ENCODE measurements around the gene GSTA5. TPM values are rescaled to one million over a fixed set of nuclear protein-coding genes. Genes with fewer than 3 reads are reported as not detected.
"Not testable (repeated sequence)": the region's sequence is repeated elsewhere in the genome, so short reads cannot be mapped to it uniquely, and the experiment has no call there.

GSTA5 gene
- total and polyA plus RNA-seq, 7 donors: not detected

DNA sequence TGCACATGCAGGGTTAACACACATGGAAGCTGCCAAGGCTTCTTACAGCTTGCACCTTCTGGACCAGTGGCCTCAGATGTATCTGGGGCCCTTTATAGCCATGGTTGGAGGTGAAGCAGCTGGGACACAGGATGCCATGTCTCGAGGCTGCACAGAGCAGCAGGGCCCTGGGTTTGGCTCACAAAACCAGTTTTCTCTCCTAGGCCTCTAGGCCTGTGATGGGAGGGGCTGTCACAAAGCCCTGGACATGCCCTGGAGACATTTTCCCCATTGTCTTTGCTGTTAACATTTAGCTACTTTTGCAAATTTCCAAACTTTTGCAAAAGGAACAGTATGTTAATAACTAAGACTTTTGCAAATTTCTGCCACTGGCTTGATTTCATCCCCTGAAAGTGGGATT is 18.8 kb downstream of the GSTA5 start:
- no peaks in the 10 kb centered on the region for H3K9me3 ChIP-seq
- WGBS, 2 donors: 82 to 85% methylated on average over 1 of the region's 1 CpG
- no peak for TF ChIP-seq EP300 (IDR thresholded peaks at IDR 0.05)
- TF ChIP-seq, protein P1, sequence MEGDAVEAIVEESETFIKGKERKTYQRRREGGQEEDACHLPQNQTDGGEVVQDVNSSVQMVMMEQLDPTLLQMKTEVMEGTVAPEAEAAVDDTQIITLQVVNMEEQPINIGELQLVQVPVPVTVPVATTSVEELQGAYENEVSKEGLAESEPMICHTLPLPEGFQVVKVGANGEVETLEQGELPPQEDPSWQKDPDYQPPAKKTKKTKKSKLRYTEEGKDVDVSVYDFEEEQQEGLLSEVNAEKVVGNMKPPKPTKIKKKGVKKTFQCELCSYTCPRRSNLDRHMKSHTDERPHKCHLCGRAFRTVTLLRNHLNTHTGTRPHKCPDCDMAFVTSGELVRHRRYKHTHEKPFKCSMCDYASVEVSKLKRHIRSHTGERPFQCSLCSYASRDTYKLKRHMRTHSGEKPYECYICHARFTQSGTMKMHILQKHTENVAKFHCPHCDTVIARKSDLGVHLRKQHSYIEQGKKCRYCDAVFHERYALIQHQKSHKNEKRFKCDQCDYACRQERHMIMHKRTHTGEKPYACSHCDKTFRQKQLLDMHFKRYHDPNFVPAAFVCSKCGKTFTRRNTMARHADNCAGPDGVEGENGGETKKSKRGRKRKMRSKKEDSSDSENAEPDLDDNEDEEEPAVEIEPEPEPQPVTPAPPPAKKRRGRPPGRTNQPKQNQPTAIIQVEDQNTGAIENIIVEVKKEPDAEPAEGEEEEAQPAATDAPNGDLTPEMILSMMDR (IDR thresholded peaks at IDR 0.05): no peak
- TF ChIP-seq POLR2AphosphoS5 (IDR thresholded peaks at IDR 0.05): no peak
- TF ChIP-seq POLR2A (IDR thresholded peaks at IDR 0.05): no peak
- H3K4me1 ChIP-seq: no peaks in the 10 kb centered on the region
- no peak for DNase-seq
- intact Hi-C loops (cut with DNase I): no loop called here
- H3K27ac ChIP-seq: no peak overlapping the region
- no peaks in the 10 kb centered on the region for H3K27me3 ChIP-seq
- no peak overlapping the region for H3K4me3 ChIP-seq
- no peaks in the 10 kb centered on the region for H3K36me3 ChIP-seq

DNA sequence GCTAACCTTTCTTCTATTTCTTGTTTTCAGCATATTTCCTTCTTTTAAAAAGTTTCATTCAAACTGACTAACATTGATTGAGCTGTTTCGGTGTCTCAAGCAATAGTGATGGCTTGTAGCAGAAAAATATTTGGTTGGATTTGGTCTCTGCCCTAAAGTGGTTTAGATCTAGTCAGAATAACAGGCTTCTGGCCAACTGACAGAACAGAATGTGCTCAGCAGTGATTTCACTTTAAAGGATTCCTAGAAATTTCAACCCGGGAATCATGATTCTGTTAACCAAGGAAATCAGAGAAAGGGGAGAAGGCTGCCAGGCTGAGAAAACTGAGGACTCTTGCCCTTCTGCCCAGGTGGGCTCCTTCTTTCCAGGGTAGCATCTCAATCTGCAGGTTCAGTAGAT is 20.4 kb downstream of the GSTA5 start:
- Histone ChIP-seq H3K9me3 (no peaks in the 10 kb centered on the region), H3K4me3 (no peak overlapping the region), H3K27ac (no peak overlapping the region), H3K4me1 (no peaks in the 10 kb centered on the region), H3K36me3 (no peaks in the 10 kb centered on the region), H3K27me3 (no peaks in the 10 kb centered on the region)
- no peak for TF ChIP-seq POLR2A (IDR thresholded peaks at IDR 0.05)
- no peak for TF ChIP-seq EP300 (IDR thresholded peaks at IDR 0.05)
- TF ChIP-seq POLR2AphosphoS5 (IDR thresholded peaks at IDR 0.05): no peak
- TF ChIP-seq, protein P1 (IDR thresholded peaks at IDR 0.05): no peak
- 86 to 88% methylated on average over 2 of the region's 2 CpGs for WGBS, 2 donors
- no peak for DNase-seq
- intact Hi-C loops (cut with DNase I): no loop called here

DNA sequence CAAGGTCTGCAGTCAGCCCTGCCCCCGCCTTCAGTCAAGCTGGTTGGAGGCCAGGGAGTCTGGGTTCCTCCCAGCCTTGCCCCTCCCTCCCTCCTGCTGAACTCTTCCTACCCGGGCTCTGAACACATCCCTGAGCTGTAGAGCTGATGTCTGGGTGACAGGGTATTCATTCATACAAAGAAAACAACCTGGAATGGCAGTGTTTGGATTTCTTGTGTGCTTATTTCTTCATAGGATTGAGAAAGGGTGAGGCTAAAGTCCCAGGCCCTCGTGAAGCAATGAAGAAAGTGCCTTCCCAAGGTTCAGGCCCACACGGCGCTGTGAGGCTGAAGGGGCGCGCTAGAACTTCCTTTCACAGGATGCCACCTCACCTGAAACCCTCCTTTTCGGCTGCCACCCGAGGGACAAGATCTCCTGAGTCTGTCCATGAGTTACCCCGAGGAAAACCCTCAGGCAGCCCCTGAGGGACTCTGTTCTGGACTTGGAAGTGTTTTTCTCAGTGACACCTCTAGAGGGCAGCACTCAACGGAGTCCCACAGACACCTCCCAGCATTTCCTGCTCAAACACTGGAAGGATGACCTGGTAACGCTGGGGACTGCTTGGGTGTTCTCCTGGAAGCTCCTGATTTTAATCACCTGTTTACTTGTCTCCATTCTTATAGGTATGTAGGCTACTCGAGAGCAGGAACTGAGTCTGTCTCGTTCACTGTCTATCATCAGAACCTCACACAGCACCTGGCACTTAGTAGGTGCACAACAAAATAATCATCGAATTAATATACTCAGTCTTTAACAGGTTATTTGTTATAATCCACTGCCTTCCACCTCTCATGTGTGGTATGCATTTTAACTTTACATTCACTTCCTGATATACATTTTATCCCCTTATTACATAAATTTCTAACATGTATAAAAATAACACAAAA is 25.2 kb downstream of the GSTA5 start:
- Histone ChIP-seq H3K4me3 (no peak overlapping the region), H3K27me3 (no peaks in the 10 kb centered on the region), H3K27ac (no peak overlapping the region), H3K36me3 (no peaks in the 10 kb centered on the region), H3K4me1 (no peaks in the 10 kb centered on the region), H3K9me3 (no peaks in the 10 kb centered on the region)
- TF ChIP-seq EP300 (IDR thresholded peaks at IDR 0.05): no peak
- TF ChIP-seq, protein P1 (IDR thresholded peaks at IDR 0.05): peak in 2 of 4 experiments; percentile 11 to 46
- intact Hi-C loops (cut with DNase I): no loop called here
- DNase-seq: peak; percentile 65
- WGBS, 2 donors: 33 to 42% methylated on average over 15 of the region's 15 CpGs

DNA sequence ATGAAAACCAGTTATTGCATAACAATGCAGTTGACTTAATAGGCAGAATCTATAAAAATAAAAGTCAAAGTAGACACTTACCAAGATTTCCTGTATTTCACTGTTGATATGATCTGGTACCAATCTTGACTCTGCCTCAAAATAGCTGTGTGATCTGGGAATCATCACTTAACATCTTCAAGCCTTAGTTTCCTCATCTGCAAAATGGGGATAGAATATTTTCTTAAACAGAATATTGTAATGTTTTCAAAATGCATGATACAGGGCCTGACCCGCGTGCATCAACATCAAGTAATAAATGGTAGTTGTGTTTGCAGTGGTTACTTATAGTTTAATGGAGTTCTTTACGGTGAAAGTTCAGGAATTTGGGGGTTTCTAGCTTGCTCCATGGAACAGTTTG is 26.1 kb downstream of the GSTA5 start:
- H3K4me1 ChIP-seq; H3K27me3 ChIP-seq; intact Hi-C loops (cut with DNase I); H3K9me3 ChIP-seq; H3K27ac ChIP-seq; H3K4me3 ChIP-seq; H3K36me3 ChIP-seq; DNase-seq: not testable (repeated sequence)
- WGBS, 2 donors: 62 to 94% methylated on average over 3 of the region's 3 CpGs

DNA sequence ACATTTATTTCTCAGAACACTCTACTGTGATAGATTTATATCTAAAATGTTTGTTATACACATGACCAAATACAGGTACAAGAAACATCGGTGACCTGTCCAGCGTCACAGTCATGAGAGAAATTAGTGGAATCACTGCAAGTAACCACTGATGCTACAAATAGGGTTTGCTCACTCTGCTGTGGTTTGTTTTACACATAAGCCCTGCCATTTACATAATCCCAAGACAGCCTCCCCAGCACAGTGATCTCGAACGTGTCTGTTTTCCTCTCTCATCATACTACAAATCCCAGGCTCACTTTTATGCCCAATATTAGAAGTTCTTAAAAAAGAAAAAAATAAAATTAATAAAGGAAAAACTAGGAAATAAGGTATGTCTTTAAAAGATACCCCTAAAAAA is 30.8 kb downstream of the GSTA5 start:
- WGBS, 2 donors: 86 to 92% methylated on average over 4 of the region's 4 CpGs
- H3K4me3 ChIP-seq; H3K4me1 ChIP-seq; H3K36me3 ChIP-seq; intact Hi-C loops (cut with DNase I); DNase-seq; H3K27ac ChIP-seq; H3K27me3 ChIP-seq; H3K9me3 ChIP-seq: not testable (repeated sequence)

DNA sequence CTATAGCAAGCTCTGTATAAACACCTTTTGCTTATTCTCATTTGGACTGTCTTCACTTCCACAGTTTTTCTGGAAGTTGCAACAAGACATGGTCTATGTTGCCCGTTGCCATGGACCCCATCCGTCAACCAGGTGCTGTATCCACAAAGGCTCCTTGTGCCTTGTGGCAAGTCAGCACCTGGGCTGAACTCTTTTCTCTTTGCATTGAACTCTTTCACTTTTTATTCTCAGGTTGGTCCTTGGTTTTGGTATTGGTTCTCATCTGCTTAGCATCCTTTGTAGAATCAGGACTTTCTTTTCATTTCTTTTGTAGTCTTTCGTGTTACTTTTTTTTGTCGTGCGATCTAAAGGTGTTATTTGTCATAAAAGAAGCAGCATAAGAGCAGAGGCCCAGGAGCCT is 32.0 kb downstream of the GSTA5 start:
- no peak overlapping the region for H3K4me3 ChIP-seq
- H3K4me1 ChIP-seq: no peaks in the 10 kb centered on the region
- no peaks in the 10 kb centered on the region for H3K36me3 ChIP-seq
- 95% methylated on average over 5 of the region's 5 CpGs for WGBS, 2 donors
- H3K9me3 ChIP-seq: no peaks in the 10 kb centered on the region
- no peaks in the 10 kb centered on the region for H3K27me3 ChIP-seq
- no peak overlapping the region for H3K27ac ChIP-seq
- intact Hi-C loops (cut with DNase I): no loop called here
- DNase-seq: no peak
- TF ChIP-seq POLR2A (IDR thresholded peaks at IDR 0.05) (no peak), EP300 (IDR thresholded peaks at IDR 0.05) (no peak), POLR2AphosphoS5 (IDR thresholded peaks at IDR 0.05) (no peak)
- TF ChIP-seq, protein P1 (IDR thresholded peaks at IDR 0.05): no peak

DNA sequence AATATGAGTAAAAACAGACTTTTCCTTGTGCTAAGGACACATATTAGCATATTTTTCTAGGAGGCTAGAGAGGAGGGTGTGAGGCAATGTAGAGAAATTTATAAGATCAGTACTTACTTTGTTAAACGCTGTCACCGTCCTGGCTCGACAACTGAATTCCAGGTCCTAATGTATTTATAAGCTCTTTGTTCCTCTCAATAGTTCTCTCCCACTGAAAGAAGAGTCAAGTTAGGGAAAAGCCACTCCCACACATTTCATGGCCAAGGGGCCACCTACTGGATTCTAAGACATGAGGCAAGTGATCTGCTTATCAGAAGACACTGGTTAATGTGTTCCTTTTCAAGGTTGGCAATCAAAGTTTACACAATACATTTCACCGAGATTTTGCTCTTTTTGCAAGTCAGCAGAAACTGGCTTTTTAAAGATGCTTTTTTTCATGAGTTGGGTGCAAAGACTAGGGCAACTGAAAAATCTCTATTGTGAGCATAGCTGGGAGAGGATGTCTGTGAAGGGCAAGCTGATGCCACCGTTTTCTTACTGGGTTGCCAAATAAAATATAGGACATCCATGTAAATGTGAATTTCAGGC is 36.9 kb downstream of the GSTA5 start, which contains the start of gene GSTA1:
Gene GSTA1 (minus strand): TSS at position 149 of the 588 bp plus-strand sequence. CDS start 4,549 bp downstream, outside the sequence.
- 17 to 60% methylated on average over 5 of the region's 5 CpGs for WGBS, 2 donors
- DNase-seq; H3K27me3 ChIP-seq; H3K4me3 ChIP-seq; H3K27ac ChIP-seq; H3K9me3 ChIP-seq; H3K4me1 ChIP-seq; H3K36me3 ChIP-seq; intact Hi-C loops (cut with DNase I): not testable (repeated sequence)

Measured in sigmoid colon (tissue), 7 donors.